Measurements from ENCODE around the gene IL6ST.

IL6ST gene

DNA sequence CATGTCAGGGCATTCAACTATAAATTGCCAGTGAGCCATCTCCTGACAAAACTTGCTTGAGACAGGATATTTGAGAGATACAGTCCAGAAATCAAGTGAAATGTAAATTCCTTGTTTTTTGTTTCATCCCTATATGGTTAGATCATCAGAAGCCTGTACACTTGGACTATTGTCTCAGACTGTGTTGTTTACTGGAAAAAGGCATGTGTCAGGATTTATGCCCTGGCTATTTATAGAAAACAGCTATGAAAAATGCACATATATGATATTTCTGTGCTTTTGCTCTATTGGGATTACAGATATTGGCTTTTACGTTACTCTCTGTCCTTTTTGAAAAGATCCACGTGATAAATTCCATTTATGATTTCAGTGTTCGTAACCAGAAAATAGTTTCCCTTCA, 99.4 kb downstream of the IL6ST start:
- no peak for DNase-seq (ENCODE audit: low spot score)

DNA sequence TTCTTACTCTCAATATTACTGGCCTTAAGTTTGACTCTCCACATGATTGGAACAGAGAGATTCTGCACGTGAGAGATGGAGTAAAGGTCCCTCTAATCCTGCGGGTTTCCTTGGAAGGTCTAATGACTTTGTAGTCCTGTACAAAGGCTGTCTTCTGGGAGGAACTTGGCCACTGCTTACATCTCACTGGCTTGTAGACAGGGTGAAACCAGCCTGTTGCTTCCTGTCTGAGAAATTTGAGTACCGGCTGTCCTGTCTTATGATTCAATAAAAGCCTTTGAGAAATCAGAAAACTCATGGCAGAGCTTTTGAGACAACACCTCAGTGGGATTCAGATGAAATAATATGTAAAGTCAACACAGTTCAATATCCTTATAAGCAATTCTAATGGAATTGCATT, 100.6 kb downstream of the IL6ST start:
- no peak for DNase-seq (ENCODE audit: low spot score)

DNA sequence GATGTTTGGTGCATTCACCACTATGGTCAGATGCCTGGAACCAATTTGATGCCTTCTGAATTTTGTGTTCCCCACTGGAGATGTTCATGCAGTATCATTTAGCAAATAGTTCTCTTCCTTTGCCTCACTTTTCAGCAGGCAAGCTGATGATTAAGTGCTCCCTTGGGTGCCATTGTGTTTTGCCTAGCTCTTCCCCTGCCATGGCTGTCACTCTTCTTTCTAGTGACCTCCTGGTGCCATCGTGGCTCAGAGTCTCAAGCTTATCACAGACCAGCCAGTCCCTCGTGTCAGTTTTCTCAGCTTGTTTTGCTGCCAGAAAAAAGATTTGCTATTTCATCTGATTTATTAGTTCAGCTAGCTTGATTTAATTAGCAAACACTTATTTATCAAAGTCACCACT, 102.3 kb downstream of the IL6ST start:
- no peak for DNase-seq (ENCODE audit: low spot score)

DNA sequence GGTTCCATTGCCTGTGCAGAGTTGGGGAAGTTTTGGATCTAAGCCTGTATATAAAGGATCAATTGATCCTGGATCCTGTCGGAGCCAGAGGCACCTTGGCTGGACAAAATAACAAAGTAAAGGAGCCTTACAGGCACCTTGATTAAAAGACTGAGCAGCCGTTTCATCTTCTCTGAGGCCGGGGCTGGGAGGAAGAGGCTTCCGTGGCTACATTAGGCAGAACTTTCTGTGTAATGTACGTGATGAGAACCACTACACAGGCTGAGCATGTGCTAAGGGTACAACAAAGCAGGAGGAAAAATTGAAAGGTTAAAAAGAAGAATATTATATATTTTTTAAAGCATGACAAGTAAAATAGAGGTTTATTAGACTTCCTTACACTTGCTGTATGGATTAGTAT, 106.6 kb downstream of the IL6ST start:
- no peak for DNase-seq (ENCODE audit: low spot score)

GRCh38 chr5:55885359-55885758, 109.4 kb downstream of the IL6ST start:
- DNase-seq (ENCODE audit: low spot score) = no peak

Data from germinal center (tissue), 1 donor.